CD8-positive, alpha-beta memory T cell (primary cell): ENCODE results near the gene TBL1X. TPM values are rescaled to one million over a fixed set of nuclear protein-coding genes. Genes with fewer than 3 reads are reported as not detected.

Source experiments
- CTCF ChIA-PET: fragments of 350-600 bp; sonication (Branson Sonifier 250); formaldehyde crosslinking; loops from one replicate; lab custom pipeline; 2021; ENCODE audit warnings: antibody characterized with exemption; lab: Charles Lee
- POLR2A ChIA-PET: fragments of 350-600 bp; sonication (Branson Sonifier 250); formaldehyde crosslinking; loops from one replicate; lab custom pipeline; 2021; ENCODE audit warnings: antibody characterized with exemption; lab: Charles Lee
- DNase-seq, 5 donors: peaks; one replicate each; pipeline versions ENCODE4 v3.0.0 to v3.0.0-alpha.2; 2020 to 2022; ENCODE audit warnings: mixed read lengths in 1 of 5
- H3K27ac ChIP-seq: one replicate; pipeline ENCODE4 v1.7.0; 2013; ENCODE audit warnings: low read depth, mild to moderate bottlenecking, low read length, moderate library complexity
- H3K27me3 ChIP-seq: 2 replicates; pipeline ENCODE4 v1.7.0; 2013; ENCODE audit warnings: low read length, mild to moderate bottlenecking; ENCODE audit not compliant: insufficient read depth, poor library complexity, severe bottlenecking
- H3K36me3 ChIP-seq: 2 replicates; pipeline ENCODE4 v1.7.0; 2013; ENCODE audit warnings: mild to moderate bottlenecking, low read length, moderate library complexity; ENCODE audit not compliant: insufficient read depth
- H3K4me1 ChIP-seq: 2 replicates; pipeline ENCODE4 v1.7.0; 2013; ENCODE audit warnings: mild to moderate bottlenecking, low read length, moderate library complexity; ENCODE audit not compliant: insufficient read depth
- H3K4me3 ChIP-seq: 2 replicates; pipeline ENCODE4 v1.7.0; 2013; ENCODE audit warnings: mild to moderate bottlenecking, low read length
- H3K9me3 ChIP-seq: 2 replicates; pipeline ENCODE4 v1.7.0; 2013; ENCODE audit warnings: mild to moderate bottlenecking, low read length
- H3K27ac Mint-ChIP-seq, 8 donors: one replicate each; pipeline ENCODE4 v1.8.0; 2020 to 2021; ENCODE audit warnings: mixed read lengths in 8 of 8, mild to moderate bottlenecking in 6 of 8, inconsistent platforms in 3 of 8, moderate library complexity in 3 of 8
- H3K27me3 Mint-ChIP-seq, 2 donors: one replicate each; pipeline ENCODE4 v1.8.0; 2020 to 2021; ENCODE audit warnings: mixed read lengths in 2 of 2, mild to moderate bottlenecking in 1 of 2, moderate library complexity in 1 of 2
- H3K36me3 Mint-ChIP-seq, 3 donors: one replicate each; pipeline ENCODE4 v1.8.0; 2020 to 2021; ENCODE audit warnings: mixed read lengths in 3 of 3, inconsistent platforms in 1 of 3, mild to moderate bottlenecking in 1 of 3
- H3K4me1 Mint-ChIP-seq, 3 donors: one replicate each; pipeline ENCODE4 v1.8.0; 2020 to 2021; ENCODE audit warnings: mixed read lengths in 3 of 3, inconsistent platforms in 1 of 3, mild to moderate bottlenecking in 1 of 3
- H3K4me3 Mint-ChIP-seq, 7 donors: one replicate each; pipeline ENCODE4 v1.8.0; 2020 to 2021; ENCODE audit warnings: mixed read lengths in 7 of 7, mild to moderate bottlenecking in 6 of 7, moderate library complexity in 4 of 7, inconsistent platforms in 2 of 7
- H3K9me3 Mint-ChIP-seq, 5 donors: one replicate each; pipeline ENCODE4 v1.8.0; 2020 to 2022; ENCODE audit warnings: mixed read lengths in 5 of 5, mild to moderate bottlenecking in 3 of 5, moderate library complexity in 2 of 5, inconsistent platforms in 1 of 5
- polyA plus RNA-seq: library from polyadenylated mRNA; unstranded; fragments of 300-500 nt; fragmentation: Illumina TruSeq; gene quantifications from one replicate; pipeline ENCODE4 v1.2.3, GENCODE V29; 2021
- total RNA-seq, 2 experiments: library from RNA; stranded (reverse); gene quantifications; one replicate each; pipeline ENCODE4 v1.2.3, GENCODE V29; 2021

TBL1X gene
- total and polyA plus RNA-seq, 3 experiments from 2014 or later, result 16.1 to 25.0 (median 21.3) TPM

GRCh38 chrX:9578083-9578779 lies 113.4 kb downstream of the TBL1X start:
- no peak for DNase-seq
- CTCF ChIA-PET, result no interaction called here

DNA sequence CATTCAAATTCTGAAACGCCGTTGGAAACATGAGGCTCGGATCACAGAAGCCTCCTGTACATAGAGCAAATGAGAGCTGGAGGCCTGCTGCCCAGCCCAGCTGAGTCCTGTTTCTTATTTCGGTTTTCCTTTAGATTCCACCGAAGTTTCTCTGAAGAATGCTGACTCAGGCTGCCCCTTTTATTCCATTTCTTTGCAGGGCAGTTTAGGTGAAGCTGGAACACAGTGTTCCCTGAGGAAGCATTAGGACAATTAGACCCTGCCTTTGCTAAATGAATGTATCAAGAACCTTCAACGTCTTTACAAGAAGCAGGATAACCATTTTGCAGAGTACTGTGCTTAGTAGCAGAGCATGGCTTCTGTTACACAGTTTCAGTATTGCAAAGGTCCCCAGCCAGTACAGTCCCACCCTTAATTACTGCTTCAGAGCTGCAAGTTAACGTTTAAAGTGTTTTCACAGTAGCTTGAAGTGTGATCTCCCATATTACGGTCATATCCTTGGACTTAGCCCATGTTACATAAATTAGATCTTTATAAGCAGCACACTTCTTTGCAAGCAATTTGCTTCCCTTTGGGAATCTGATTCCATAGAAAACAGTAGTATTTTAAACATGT lies 117.0 kb downstream of the TBL1X start:
- Histone ChIP-seq H3K27ac (no peak overlapping the region), H3K4me1 (no peaks in the 10 kb centered on the region), H3K27me3 (no peaks in the 10 kb centered on the region), H3K36me3 (no peaks in the 10 kb centered on the region), H3K4me3 (no peak overlapping the region), H3K9me3 (no peaks in the 10 kb centered on the region)
- no peak overlapping the region for H3K27ac Mint-ChIP-seq
- CTCF ChIA-PET, result no interaction called here
- H3K4me1 Mint-ChIP-seq, result peaks cover 0 to 52% (median 15%) of the 10 kb centered on the region in 3 donors
- POLR2A ChIA-PET, result no interaction called here
- peaks cover 0 to 1% of the 10 kb centered on the region in 2 donors for H3K27me3 Mint-ChIP-seq
- no peak for DNase-seq
- H3K9me3 Mint-ChIP-seq, result no peaks in the 10 kb centered on the region
- H3K36me3 Mint-ChIP-seq, result peaks cover 0 to 2% (median 1%) of the 10 kb centered on the region in 3 donors
- H3K4me3 Mint-ChIP-seq, result no peak overlapping the region

More at GRCh38 chrX:9578083-9578779, 113.4 kb downstream of the TBL1X start:
- no peak overlapping the region for H3K4me3 Mint-ChIP-seq
- no peaks in the 10 kb centered on the region for H3K9me3 ChIP-seq
- H3K4me1 Mint-ChIP-seq, result peaks cover 16 to 42% (median 16%) of the 10 kb centered on the region in 3 donors
- H3K27me3 ChIP-seq, result no peaks in the 10 kb centered on the region
- no peak overlapping the region for H3K27ac ChIP-seq
- peaks cover 0 to 2% of the 10 kb centered on the region in 2 donors for H3K27me3 Mint-ChIP-seq
- peaks cover 2% of the 10 kb centered on the region for H3K4me1 ChIP-seq
- peaks cover 0 to 2% (median 0%) of the 10 kb centered on the region in 3 donors for H3K36me3 Mint-ChIP-seq
- H3K9me3 Mint-ChIP-seq, result no peaks in the 10 kb centered on the region
- no peak overlapping the region for H3K4me3 ChIP-seq
- H3K36me3 ChIP-seq, result no peaks in the 10 kb centered on the region
- POLR2A ChIA-PET, result no interaction called here
- no peak overlapping the region for H3K27ac Mint-ChIP-seq

GRCh38 chrX:9582956-9583355 lies 118.1 kb downstream of the TBL1X start:
- no peak for DNase-seq
- H3K9me3 Mint-ChIP-seq, result no peaks in the 10 kb centered on the region
- H3K4me1 Mint-ChIP-seq, result peaks cover 8 to 60% (median 15%) of the 10 kb centered on the region in 3 donors
- no peak overlapping the region for H3K4me3 ChIP-seq
- POLR2A ChIA-PET, result no interaction called here
- no peaks in the 10 kb centered on the region for H3K9me3 ChIP-seq
- H3K27ac ChIP-seq, result no peak overlapping the region
- no peaks in the 10 kb centered on the region for H3K4me1 ChIP-seq
- H3K36me3 ChIP-seq, result no peaks in the 10 kb centered on the region
- H3K27me3 Mint-ChIP-seq, result peaks cover 0 to 2% of the 10 kb centered on the region in 2 donors
- peaks cover 0 to 1% (median 0%) of the 10 kb centered on the region in 3 donors for H3K36me3 Mint-ChIP-seq
- no peaks in the 10 kb centered on the region for H3K27me3 ChIP-seq
- H3K27ac Mint-ChIP-seq, result no peak overlapping the region
- CTCF ChIA-PET, result no interaction called here
- H3K4me3 Mint-ChIP-seq, result no peak overlapping the region

- Histone ChIP-seq H3K36me3 (no peaks in the 10 kb centered on the region), H3K4me3 (no peak overlapping the region), H3K9me3 (no peaks in the 10 kb centered on the region), H3K4me1 (no peaks in the 10 kb centered on the region), H3K27me3 (no peaks in the 10 kb centered on the region), H3K27ac (no peak overlapping the region)
- Mint-ChIP-seq H3K27me3 (peaks cover 0 to 3% of the 10 kb centered on the region in 2 donors), H3K4me3 (no peak overlapping the region), H3K9me3 (peaks cover 0 to 7% (median under 1%) of the 10 kb centered on the region in 5 donors), H3K27ac (peak overlapping the region in 1 of 8 donors; percentile 61), H3K4me1 (peaks cover 8 to 34% (median 10%) of the 10 kb centered on the region in 3 donors), H3K36me3 (peaks cover under 1 to 5% (median 2%) of the 10 kb centered on the region in 3 donors)
- ChIA-PET POLR2A (no interaction called here), CTCF (no interaction called here)
- no peak for DNase-seq
These were observed 122.1 kb downstream of the TBL1X start for GRCh38 chrX:9586992-9587392.

GRCh38 chrX:9587642-9588041 lies 122.8 kb downstream of the TBL1X start:
- Mint-ChIP-seq H3K27ac (no peak overlapping the region), H3K27me3 (peaks cover 0 to 3% of the 10 kb centered on the region in 2 donors), H3K4me3 (no peak overlapping the region), H3K36me3 (peaks cover 3 to 11% (median 3%) of the 10 kb centered on the region in 3 donors), H3K4me1 (peaks cover 9 to 32% (median 10%) of the 10 kb centered on the region in 3 donors), H3K9me3 (peaks cover 0 to 8% (median 4%) of the 10 kb centered on the region in 5 donors)
- no peak overlapping the region for H3K4me3 ChIP-seq
- H3K27ac ChIP-seq, result no peak overlapping the region
- H3K4me1 ChIP-seq, result no peaks in the 10 kb centered on the region
- ChIA-PET POLR2A (no interaction called here), CTCF (no interaction called here)
- DNase-seq, result no peak
- H3K27me3 ChIP-seq, result no peaks in the 10 kb centered on the region
- no peaks in the 10 kb centered on the region for H3K36me3 ChIP-seq
- H3K9me3 ChIP-seq, result no peaks in the 10 kb centered on the region

- no peak for DNase-seq
- no peaks in the 10 kb centered on the region for H3K36me3 ChIP-seq
- Mint-ChIP-seq H3K27me3 (peaks cover 0 to 4% of the 10 kb centered on the region in 2 donors), H3K27ac (peak overlapping the region in 1 of 8 donors; percentile 35), H3K9me3 (peaks cover 0 to 8% (median 4%) of the 10 kb centered on the region in 5 donors), H3K4me1 (peaks cover 5 to 19% (median 14%) of the 10 kb centered on the region in 3 donors), H3K4me3 (no peak overlapping the region), H3K36me3 (peaks cover 2 to 17% (median 3%) of the 10 kb centered on the region in 3 donors)
- CTCF ChIA-PET, result no interaction called here
- no peak overlapping the region for H3K27ac ChIP-seq
- H3K4me1 ChIP-seq, result no peaks in the 10 kb centered on the region
- no peaks in the 10 kb centered on the region for H3K9me3 ChIP-seq
- H3K4me3 ChIP-seq, result no peak overlapping the region
- H3K27me3 ChIP-seq, result no peaks in the 10 kb centered on the region
- POLR2A ChIA-PET, result no interaction called here
These were observed 126.6 kb downstream of the TBL1X start for GRCh38 chrX:9591496-9591895.

DNA sequence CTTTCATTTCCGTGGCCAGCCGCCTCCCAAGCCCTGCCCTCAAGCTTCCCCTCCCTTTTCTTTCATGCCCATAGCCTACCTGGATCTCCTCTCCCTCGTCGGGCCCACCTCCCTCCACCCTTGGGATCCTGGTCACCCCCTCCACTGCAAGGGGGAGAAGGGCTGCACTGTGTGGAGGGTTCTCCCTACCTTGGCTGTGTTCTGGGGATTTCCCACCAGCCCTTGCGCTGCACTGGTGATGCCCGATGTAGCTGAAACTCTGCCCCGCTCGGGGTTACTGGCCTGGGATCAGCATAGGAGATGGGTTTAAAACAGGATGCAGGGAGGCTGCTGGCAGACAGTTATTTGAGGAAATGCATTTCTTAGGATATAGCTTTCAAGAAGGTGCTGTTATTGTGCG lies 128.9 kb downstream of the TBL1X start:
- H3K9me3 Mint-ChIP-seq, result peaks cover 0 to 8% (median 4%) of the 10 kb centered on the region in 5 donors
- DNase-seq, result no peak
- Histone ChIP-seq H3K4me1 (no peaks in the 10 kb centered on the region), H3K36me3 (no peaks in the 10 kb centered on the region), H3K27ac (no peak overlapping the region), H3K4me3 (no peak overlapping the region), H3K27me3 (no peaks in the 10 kb centered on the region), H3K9me3 (no peaks in the 10 kb centered on the region)
- CTCF ChIA-PET, result no interaction called here
- peaks cover 0 to 3% of the 10 kb centered on the region in 2 donors for H3K27me3 Mint-ChIP-seq
- H3K4me3 Mint-ChIP-seq, result no peak overlapping the region
- no peak overlapping the region for H3K27ac Mint-ChIP-seq
- H3K36me3 Mint-ChIP-seq, result peaks cover 2 to 17% (median 3%) of the 10 kb centered on the region in 3 donors
- H3K4me1 Mint-ChIP-seq, result peaks cover 4 to 7% (median 5%) of the 10 kb centered on the region in 3 donors
- POLR2A ChIA-PET, result no interaction called here

DNA sequence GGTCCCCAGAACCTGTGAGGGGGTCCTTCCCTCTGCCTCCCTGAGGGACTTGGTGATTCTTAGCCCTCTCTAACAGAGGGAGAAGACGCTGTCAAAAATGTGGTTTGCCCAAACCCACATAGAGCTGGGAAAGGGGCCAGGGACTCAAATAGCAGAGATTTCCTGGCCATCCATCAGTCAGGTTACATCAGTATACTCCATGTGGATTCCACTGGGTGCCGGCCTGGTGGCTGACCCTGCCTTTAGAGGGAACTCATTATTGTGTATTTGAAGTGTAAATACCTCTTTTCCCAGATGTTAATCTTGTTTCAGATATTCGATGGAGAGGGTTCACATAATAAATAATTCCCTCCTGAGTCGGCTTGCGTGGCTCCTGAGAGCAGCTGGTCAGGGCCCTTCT lies 130.3 kb downstream of the TBL1X start:
- no peak for DNase-seq
- CTCF ChIA-PET, result no interaction called here

More for the DNA sequence above, 130.3 kb downstream of the TBL1X start:
- Mint-ChIP-seq H3K27ac (no peak overlapping the region), H3K9me3 (peaks cover 0 to 8% (median 4%) of the 10 kb centered on the region in 5 donors), H3K4me3 (no peak overlapping the region), H3K4me1 (peaks cover 4 to 12% (median 5%) of the 10 kb centered on the region in 3 donors), H3K27me3 (peaks cover 0 to 3% of the 10 kb centered on the region in 2 donors), H3K36me3 (peaks cover 2 to 17% (median 3%) of the 10 kb centered on the region in 3 donors)
- Histone ChIP-seq H3K36me3 (no peaks in the 10 kb centered on the region), H3K27me3 (no peaks in the 10 kb centered on the region), H3K4me1 (no peaks in the 10 kb centered on the region), H3K9me3 (no peaks in the 10 kb centered on the region), H3K4me3 (no peak overlapping the region), H3K27ac (no peak overlapping the region)
- POLR2A ChIA-PET, result no interaction called here
